Trophoblast cell (in vitro differentiated cells and primary cell): ENCODE measurements around the gene UNC13A.

Experiments used
- DNase-seq, 2 donors: peaks; one replicate each; pipeline ENCODE4 v3.0.0-alpha.2; 2016
- H2AFZ ChIP-seq: 2 replicates; pipeline ENCODE4 v1.6.1; 2013; ENCODE audit warnings: low read length, moderate library complexity, mild to moderate bottlenecking; ENCODE audit not compliant: insufficient read depth, poor library complexity
- H2AK5ac ChIP-seq: 2 replicates; pipeline ENCODE4 v1.6.1; 2013; ENCODE audit warnings: mild to moderate bottlenecking, low read length
- H2BK120ac ChIP-seq: 2 replicates; pipeline ENCODE4 v1.6.1; 2013; ENCODE audit warnings: low read length, mild to moderate bottlenecking, moderate library complexity; ENCODE audit not compliant: insufficient read depth, poor library complexity
- H2BK12ac ChIP-seq: 2 replicates; pipeline ENCODE4 v1.6.1; 2013; ENCODE audit warnings: mild to moderate bottlenecking, low read length, moderate library complexity
- H2BK5ac ChIP-seq: 2 replicates; pipeline ENCODE4 v1.6.1; 2013; ENCODE audit warnings: low read length, low read depth, moderate library complexity, mild to moderate bottlenecking; ENCODE audit not compliant: poor library complexity
- H3K14ac ChIP-seq: 2 replicates; pipeline ENCODE4 v1.6.1; 2013; ENCODE audit warnings: mild to moderate bottlenecking, low read length
- H3K18ac ChIP-seq: 2 replicates; pipeline ENCODE4 v1.6.1; 2013; ENCODE audit warnings: mild to moderate bottlenecking, low read length
- H3K23ac ChIP-seq: 2 replicates; pipeline ENCODE4 v1.6.1; 2013; ENCODE audit warnings: low read length
- H3K27ac ChIP-seq: 2 replicates; pipeline ENCODE4 v1.5.1; 2013; ENCODE audit warnings: low read depth, mild to moderate bottlenecking, inconsistent platforms, low read length, moderate library complexity
- H3K27me3 ChIP-seq: 2 replicates; pipeline ENCODE4 v1.6.1; 2013; ENCODE audit warnings: inconsistent platforms, mild to moderate bottlenecking, low read length, moderate library complexity; ENCODE audit not compliant: insufficient read depth
- H3K36me3 ChIP-seq, 2 experiments: 1 replicate in 1 of 2; 2 replicates in 1 of 2; pipeline ENCODE4 v1.6.1; 2013; ENCODE audit warnings: low read length in 2 of 2, mild to moderate bottlenecking in 2 of 2, moderate library complexity in 1 of 2; ENCODE audit not compliant: insufficient read depth in 2 of 2, control insufficient read depth in 1 of 2
- H3K4ac ChIP-seq: 2 replicates; pipeline ENCODE4 v1.6.1; 2013; ENCODE audit warnings: low read depth, mild to moderate bottlenecking, low read length, moderate library complexity
- H3K4me1 ChIP-seq, 2 experiments: 1 replicate in 1 of 2; 2 replicates in 1 of 2; pipeline ENCODE4 v1.6.1; 2013; ENCODE audit warnings: low read length in 2 of 2, mild to moderate bottlenecking in 2 of 2, moderate library complexity in 1 of 2; ENCODE audit not compliant: insufficient read depth in 2 of 2, control insufficient read depth in 1 of 2
- H3K4me2 ChIP-seq: 2 replicates; pipeline ENCODE4 v1.6.1; 2013; ENCODE audit warnings: inconsistent platforms, mild to moderate bottlenecking, low read length, moderate library complexity
- H3K4me3 ChIP-seq: 2 replicates; pipeline ENCODE4 v1.5.1; 2013; ENCODE audit warnings: mild to moderate bottlenecking, low read depth, low read length, inconsistent platforms
- H3K79me1 ChIP-seq: one replicate; pipeline ENCODE4 v1.6.1; 2013; ENCODE audit warnings: low read length
- H3K79me2 ChIP-seq: 2 replicates; pipeline ENCODE4 v1.6.1; 2013; ENCODE audit warnings: low read length, mild to moderate bottlenecking; ENCODE audit not compliant: control insufficient read depth, insufficient read depth, poor library complexity
- H3K9ac ChIP-seq: 2 replicates; pipeline ENCODE4 v1.6.1; 2013; ENCODE audit warnings: mild to moderate bottlenecking, low read length
- H3K9me3 ChIP-seq: 2 replicates; pipeline ENCODE4 v1.6.1; 2013; ENCODE audit warnings: low read depth, mild to moderate bottlenecking, control low read depth, inconsistent platforms, low read length; ENCODE audit not compliant: insufficient read depth
- H4K12ac ChIP-seq: 2 replicates; pipeline ENCODE4 v1.6.1; 2013; ENCODE audit warnings: low read depth, mild to moderate bottlenecking, low read length, moderate library complexity
- H4K8ac ChIP-seq: 2 replicates; pipeline ENCODE4 v1.6.1; 2013; ENCODE audit warnings: low read depth, mild to moderate bottlenecking, low read length, moderate library complexity
- H4K91ac ChIP-seq: one replicate; pipeline ENCODE4 v1.6.1; 2013; ENCODE audit warnings: low read depth, mild to moderate bottlenecking, low read length, moderate library complexity
- WGBS: extraction: QIAGEN DNeasy Blood & Tissue Kit; methylation state at CpG from one replicate; pipeline ENCODE4 v1.1.7; 2013; ENCODE audit warnings: missing lambda C conversion rate; ENCODE audit not compliant: insufficient read length, insufficient coverage; ENCODE audit errors: extremely low coverage; 5-methylcytosine and 5-hydroxymethylcytosine counted together

The UNC13A gene

DNA sequence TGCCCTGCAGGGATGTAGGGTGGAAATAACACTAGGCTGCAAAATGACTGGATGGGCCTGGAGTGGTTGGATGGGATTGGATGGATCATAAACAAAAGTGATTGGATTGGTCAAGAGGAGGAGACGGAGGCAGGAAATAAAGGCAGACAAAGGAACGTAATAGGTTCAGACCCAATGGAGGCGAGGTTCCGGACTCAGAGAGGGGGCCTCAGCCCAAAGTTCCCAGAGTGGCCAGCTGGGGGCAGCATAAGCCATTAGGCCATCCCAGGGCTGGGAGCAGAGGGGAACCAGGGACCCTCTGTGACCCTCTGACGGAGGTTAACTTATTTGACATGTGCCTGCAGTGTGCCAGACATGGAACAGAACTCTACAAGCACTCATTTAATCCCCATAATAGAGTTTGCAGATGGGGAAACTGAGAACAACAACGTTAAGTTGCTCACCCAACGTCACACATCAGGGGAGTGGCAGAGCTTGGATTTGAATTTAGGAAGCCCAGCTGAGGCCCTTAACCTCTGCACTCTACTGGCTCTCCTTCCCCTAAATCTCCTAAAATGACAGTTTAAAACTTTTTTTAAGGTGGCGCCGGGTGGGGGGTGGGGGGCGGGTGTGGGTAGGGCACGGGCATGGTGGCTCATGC, 15.8 kb upstream of the UNC13A start:
- no peak overlapping the region for H3K9ac ChIP-seq
- H2AFZ ChIP-seq: no peak overlapping the region
- no peak overlapping the region for H4K12ac ChIP-seq
- H3K4ac ChIP-seq: no peak overlapping the region
- H3K27me3 ChIP-seq: no peaks in the 10 kb centered on the region
- H3K36me3 ChIP-seq: no peaks in the 10 kb centered on the region
- no peaks in the 10 kb centered on the region for H3K79me1 ChIP-seq
- WGBS: no CpG with 5 or more reads among the region's 11 CpGs
- H3K18ac ChIP-seq: no peak overlapping the region
- H4K91ac ChIP-seq: no peak overlapping the region
- peaks cover 3% of the 10 kb centered on the region for H3K9me3 ChIP-seq
- H3K79me2 ChIP-seq: no peaks in the 10 kb centered on the region
- no peak overlapping the region for H3K27ac ChIP-seq
- no peak overlapping the region for H2BK120ac ChIP-seq
- no peak overlapping the region for H4K8ac ChIP-seq
- no peak overlapping the region for H2BK5ac ChIP-seq
- no peak overlapping the region for H2AK5ac ChIP-seq
- no peak overlapping the region for H3K4me2 ChIP-seq
- DNase-seq: peak; percentile 51 to 71
- no peak overlapping the region for H3K4me3 ChIP-seq
- no peaks in the 10 kb centered on the region for H3K4me1 ChIP-seq
- no peak overlapping the region for H3K23ac ChIP-seq
- H2BK12ac ChIP-seq: no peak overlapping the region
- H3K14ac ChIP-seq: no peak overlapping the region

DNA sequence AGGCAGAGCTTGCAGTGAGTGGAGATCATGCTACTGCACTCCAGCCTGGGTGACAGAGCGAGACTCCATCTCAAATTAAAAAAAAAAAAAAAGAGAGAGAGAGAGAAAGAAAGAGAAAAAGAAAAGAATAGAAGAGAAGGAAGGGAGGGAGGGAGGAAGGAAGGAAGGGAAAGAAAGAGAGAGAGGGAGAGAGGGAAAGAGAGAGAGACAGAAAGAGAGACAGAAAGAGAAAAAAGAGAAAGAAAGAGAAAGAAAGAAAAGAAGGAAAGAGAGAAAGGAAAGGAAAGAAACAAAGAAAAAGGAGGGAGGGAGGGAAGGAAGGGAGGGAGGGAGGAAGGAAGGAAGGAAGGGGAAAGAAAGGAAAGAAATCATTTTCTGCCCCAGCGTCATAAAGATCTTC, 7.0 kb upstream of the UNC13A start:
- Histone ChIP-seq H3K4me2 (no peak overlapping the region), H4K8ac (no peak overlapping the region), H3K9me3 (no peaks in the 10 kb centered on the region), H3K79me1 (no peaks in the 10 kb centered on the region), H2BK12ac (no peak overlapping the region), H3K36me3 (no peaks in the 10 kb centered on the region), H4K91ac (no peak overlapping the region), H3K14ac (no peak overlapping the region), H3K79me2 (no peaks in the 10 kb centered on the region), H3K4ac (no peak overlapping the region), H3K9ac (no peak overlapping the region), H3K27ac (no peak overlapping the region), H2AFZ (no peak overlapping the region), H3K27me3 (no peaks in the 10 kb centered on the region), H3K4me3 (no peak overlapping the region), H2BK5ac (no peak overlapping the region), H2BK120ac (no peak overlapping the region), H2AK5ac (no peak overlapping the region), H3K18ac (no peak overlapping the region), H3K23ac (no peak overlapping the region), H4K12ac (no peak overlapping the region), H3K4me1 (no peaks in the 10 kb centered on the region)
- no peak for DNase-seq
- no CpG with 5 or more reads among the region's 2 CpGs for WGBS

DNA sequence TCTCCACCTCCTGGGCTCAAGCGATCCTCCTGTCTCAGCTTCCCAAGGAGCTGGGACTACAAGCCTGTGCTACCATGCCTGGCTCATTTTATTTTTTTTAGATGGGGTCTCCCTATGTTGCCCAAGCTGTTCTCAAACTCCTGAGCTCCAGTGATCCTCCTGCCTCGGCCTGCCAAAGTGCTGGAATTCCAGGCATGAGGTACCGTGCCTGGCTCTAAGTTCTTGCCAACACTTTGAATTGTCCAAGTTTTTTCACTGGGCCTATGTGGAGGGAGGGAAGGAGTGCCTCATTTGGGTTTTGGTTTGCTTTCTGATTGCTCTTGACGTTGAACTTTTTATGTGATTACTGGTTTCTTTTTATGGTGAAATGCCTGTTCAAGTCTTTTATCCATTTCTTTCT, 4.4 kb upstream of the UNC13A start:
- peaks cover 6% of the 10 kb centered on the region for H3K27me3 ChIP-seq
- H4K8ac ChIP-seq: no peak overlapping the region
- no peaks in the 10 kb centered on the region for H3K79me2 ChIP-seq
- H3K9ac ChIP-seq: no peak overlapping the region
- H4K91ac ChIP-seq: no peak overlapping the region
- H3K9me3 ChIP-seq: no peaks in the 10 kb centered on the region
- no peak for DNase-seq
- H3K36me3 ChIP-seq: no peaks in the 10 kb centered on the region
- no peak overlapping the region for H2BK12ac ChIP-seq
- H3K4me2 ChIP-seq: no peak overlapping the region
- no CpG with 5 or more reads among the region's 4 CpGs for WGBS
- peaks cover 0 to 2% of the 10 kb centered on the region in 2 experiments for H3K4me1 ChIP-seq
- H2BK5ac ChIP-seq: no peak overlapping the region
- H3K79me1 ChIP-seq: no peaks in the 10 kb centered on the region
- H3K18ac ChIP-seq: no peak overlapping the region
- no peak overlapping the region for H3K27ac ChIP-seq
- H4K12ac ChIP-seq: no peak overlapping the region
- H3K23ac ChIP-seq: no peak overlapping the region
- H2AK5ac ChIP-seq: no peak overlapping the region
- no peak overlapping the region for H3K4me3 ChIP-seq
- H2BK120ac ChIP-seq: no peak overlapping the region
- no peak overlapping the region for H3K4ac ChIP-seq
- no peak overlapping the region for H2AFZ ChIP-seq
- no peak overlapping the region for H3K14ac ChIP-seq

DNA sequence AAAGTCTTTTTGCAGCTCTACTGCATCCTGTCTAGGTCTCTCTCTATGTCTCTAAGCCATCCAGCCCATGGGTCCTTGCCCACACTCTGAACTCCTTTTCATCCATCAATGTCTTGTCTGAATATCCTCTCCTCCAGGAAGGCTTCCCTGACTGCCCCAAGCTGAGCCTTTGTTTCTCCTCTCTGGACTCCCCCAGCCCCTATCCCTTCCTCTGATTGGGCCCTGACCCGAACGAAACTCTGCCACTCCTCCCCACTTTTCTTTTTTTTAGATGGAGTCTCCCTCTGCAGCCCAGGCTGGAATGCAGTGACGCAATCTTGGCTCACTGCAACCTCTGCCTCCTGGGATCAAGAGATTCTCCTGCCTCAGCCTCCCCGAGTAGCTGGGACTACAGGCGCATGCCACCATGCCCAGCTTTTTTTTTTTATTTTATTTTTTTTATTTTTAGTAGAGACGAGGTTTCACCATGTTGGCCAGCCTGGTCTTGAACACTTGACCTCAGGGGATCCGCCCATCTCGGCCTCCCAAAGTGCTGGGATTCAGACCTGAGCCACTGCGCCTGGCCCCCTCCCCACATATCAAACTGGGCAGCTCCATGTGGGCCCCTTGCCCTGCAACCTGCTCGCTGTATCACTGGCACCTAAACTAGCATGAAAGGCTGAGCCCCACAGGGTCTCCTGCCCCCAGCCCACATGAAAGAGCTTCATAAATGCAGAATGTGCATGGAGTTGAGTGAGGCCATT, 870 bp upstream of the UNC13A start:
- no peaks in the 10 kb centered on the region for H3K9me3 ChIP-seq
- no peak overlapping the region for H3K4me2 ChIP-seq
- no peak overlapping the region for H2AFZ ChIP-seq
- H3K4ac ChIP-seq: no peak overlapping the region
- no peak overlapping the region for H2BK120ac ChIP-seq
- H3K79me1 ChIP-seq: no peaks in the 10 kb centered on the region
- H3K23ac ChIP-seq: no peak overlapping the region
- H2BK5ac ChIP-seq: no peak overlapping the region
- no peak for DNase-seq
- H3K9ac ChIP-seq: no peak overlapping the region
- H3K4me1 ChIP-seq: peaks cover 3 to 5% of the 10 kb centered on the region in 2 experiments
- H2AK5ac ChIP-seq: no peak overlapping the region
- no peak overlapping the region for H3K18ac ChIP-seq
- no peak overlapping the region for H3K27ac ChIP-seq
- H4K91ac ChIP-seq: no peak overlapping the region
- H4K8ac ChIP-seq: no peak overlapping the region
- H3K79me2 ChIP-seq: no peaks in the 10 kb centered on the region
- H3K4me3 ChIP-seq: no peak overlapping the region
- H4K12ac ChIP-seq: no peak overlapping the region
- peaks cover 18% of the 10 kb centered on the region for H3K27me3 ChIP-seq
- no peaks in the 10 kb centered on the region for H3K36me3 ChIP-seq
- H2BK12ac ChIP-seq: no peak overlapping the region
- WGBS: no CpG with 5 or more reads among the region's 10 CpGs
- no peak overlapping the region for H3K14ac ChIP-seq
